GM21529 (cell line): Measurements from ENCODE around the gene UXS1.

Experiments
- ATAC-seq: cut with Tn5 transposase; IDR thresholded peaks from one replicate; pipeline ENCODE4 v1.9.1; 2021; ENCODE audit not compliant: unreplicated experiment

The UXS1 gene

GRCh38 chr2:106189764-106190468 is 4.2 kb downstream of the UXS1 start:
- no peak for ATAC-seq

GRCh38 chr2:106189325-106189724 is 4.8 kb downstream of the UXS1 start:
- ATAC-seq: no peak

DNA sequence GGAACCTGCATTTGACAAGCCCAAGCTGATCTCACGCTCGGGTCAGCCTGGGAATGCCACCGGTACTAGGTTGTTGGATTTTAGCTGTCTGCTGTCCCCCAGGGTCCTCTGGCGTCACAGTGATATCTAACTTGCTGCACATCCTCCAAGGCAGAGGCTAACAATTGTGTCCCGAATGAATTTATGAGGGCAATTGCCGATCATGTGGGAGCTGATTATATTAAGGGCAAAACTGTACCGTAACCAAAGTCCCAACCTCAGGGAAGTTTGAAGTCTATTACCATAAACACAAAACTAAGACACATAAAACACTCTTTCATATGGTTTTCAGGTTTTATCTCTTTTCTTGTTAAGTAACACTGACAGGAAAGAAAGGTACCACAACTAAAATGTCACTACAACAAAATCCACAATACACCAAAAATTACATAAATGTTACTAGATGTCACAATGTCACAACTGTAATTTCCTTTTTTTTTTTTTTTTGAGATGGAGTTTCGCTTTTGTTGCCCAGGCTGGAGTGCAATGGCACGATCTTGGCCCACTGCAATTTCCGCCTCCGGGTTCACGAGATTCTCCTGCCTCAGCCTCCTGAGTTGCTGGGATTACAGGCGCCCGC is 6.7 kb downstream of the UXS1 start:
- no peak for ATAC-seq

GRCh38 chr2:106185475-106186184 is 8.5 kb downstream of the UXS1 start:
- no peak for ATAC-seq

DNA sequence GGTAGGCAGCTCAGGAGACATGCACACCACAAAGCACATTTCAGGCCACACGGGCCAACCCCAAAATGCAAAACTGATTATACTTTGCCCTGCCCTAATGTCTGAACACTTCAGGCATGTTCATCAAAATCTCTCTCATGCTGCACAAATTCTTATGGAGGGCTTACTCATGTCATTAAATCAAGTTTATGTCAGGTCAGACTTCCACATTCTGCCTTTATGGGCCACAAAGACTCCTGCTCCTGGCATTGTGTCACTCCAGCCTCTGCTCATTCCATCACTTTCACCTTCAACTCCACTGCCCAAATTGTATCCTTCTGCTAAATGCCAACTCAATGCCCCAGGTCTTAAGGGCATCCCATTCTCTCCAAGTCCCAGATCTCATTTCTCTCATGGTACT is 9.2 kb downstream of the UXS1 start:
- ATAC-seq: no peak

DNA sequence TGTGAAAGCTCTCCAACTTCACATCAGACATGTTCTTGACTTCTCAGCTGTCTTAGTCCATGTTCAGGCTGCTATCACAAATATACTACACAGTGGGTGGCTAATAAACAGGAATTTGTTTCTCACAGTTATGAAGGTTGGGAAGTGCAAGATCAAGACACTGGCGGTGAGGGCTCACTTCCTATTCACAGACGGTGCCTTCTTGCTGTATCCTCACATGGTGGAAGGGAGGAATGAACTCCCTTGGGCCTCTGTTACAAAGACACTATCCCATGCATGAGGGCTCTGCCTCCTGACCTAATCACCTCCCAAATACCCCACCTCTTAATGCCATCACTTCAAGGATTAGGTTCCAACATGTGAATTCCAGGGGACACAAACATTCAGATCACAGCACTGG is 9.7 kb downstream of the UXS1 start:
- ATAC-seq: no peak

- no peak for ATAC-seq
Observed at GRCh38 chr2:106183101-106183696, 10.9 kb downstream of the UXS1 start.

DNA sequence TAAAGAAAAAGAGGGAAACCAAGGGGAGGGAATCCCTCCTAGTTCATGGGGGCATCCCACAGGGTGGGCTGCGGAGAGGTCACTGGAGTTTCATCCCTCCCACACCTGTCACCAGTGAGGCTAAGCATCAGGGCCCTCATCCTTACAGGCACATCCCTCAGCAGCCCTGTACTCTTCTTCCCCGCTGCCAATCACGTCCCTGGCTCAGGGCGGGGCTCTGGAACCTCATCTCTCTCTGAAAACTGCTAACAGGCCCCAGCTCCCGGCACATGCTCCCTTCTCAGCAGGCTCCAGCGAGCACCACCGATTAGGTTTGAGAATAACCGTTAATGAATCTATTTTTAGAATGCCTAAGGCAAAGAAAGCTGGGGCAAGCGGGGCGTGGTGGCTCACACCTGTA is 13.0 kb downstream of the UXS1 start:
- ATAC-seq: no peak

GRCh38 chr2:106180602-106181001 is 13.5 kb downstream of the UXS1 start:
- no peak for ATAC-seq

GRCh38 chr2:106178716-106179115 is 15.4 kb downstream of the UXS1 start:
- ATAC-seq: no peak

DNA sequence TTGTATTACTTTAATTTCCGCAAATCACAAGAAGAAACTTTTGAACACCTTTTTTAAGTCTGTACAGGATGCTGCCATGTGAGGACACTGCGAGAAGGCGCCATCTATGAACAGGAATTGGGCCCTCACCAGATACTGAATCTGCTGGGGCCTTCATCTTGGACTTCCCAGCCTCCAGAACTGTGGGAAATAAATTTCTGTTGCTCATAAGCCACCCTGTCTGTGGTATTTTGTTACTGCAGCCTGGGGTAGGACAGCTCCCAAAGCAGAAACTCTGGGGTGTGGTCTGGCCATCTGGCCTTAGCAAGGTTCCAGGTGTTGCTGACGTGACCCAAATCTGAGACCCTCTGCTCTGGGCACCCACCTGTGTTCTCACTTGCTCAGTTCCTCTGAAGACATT is 16.5 kb downstream of the UXS1 start:
- no peak for ATAC-seq

- no peak for ATAC-seq
Observed at GRCh38 chr2:106176446-106177099, 17.5 kb downstream of the UXS1 start.

DNA sequence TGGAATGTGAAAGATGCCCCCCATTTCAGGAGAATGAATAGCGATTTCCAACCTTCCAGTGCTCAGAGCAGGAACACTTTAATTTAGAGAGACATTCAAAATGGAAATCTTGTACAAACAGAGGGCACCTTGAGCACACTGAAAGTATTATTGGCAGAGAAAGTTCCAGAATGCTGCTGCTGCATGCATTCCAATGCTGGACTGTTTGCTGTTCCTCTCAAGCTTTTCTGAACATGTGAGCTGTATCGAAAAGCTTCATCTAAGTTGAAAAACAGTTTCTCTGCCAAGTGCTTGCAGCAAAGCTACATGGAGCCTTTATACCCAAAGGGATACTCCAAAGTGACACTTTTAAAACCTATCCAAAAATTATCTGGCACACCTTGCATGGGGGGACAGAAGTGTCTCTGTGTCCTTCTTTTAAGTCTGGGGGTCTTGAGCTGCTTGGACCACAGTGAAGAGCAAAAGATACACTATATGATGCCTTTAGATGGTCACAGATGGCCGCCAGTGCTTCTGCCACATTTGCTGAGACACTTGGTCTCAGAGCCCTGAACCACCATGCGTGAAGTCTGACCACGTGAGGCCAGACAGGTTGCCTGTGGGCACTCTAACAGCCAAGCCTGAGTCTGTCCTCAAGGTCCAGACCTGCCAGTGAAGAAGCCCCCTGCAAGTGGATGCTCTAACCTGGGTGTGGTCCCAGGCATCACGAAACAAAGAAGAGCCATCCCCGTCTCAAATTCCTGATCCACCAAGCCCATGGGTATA is 18.8 kb downstream of the UXS1 start:
- no peak for ATAC-seq

DNA sequence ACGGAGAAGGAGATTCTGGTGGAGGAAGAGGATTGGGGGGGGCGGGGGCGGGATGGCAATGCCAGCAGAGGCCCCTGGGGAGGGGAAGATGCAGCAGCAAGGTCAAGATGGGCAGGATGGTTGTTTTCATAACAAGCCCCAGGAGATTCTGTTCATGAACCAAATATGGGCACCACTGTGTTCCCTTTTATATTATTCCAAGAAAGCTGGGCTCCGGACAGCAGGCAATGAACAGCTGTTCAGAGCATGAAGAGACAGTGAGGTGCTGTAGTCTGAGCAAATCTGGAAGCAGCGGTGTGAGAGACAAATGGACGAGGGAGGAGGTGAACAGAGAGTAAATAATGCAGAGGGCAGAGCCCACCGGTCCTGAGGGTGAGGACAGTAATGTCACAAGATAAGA is 20.0 kb downstream of the UXS1 start:
- no peak for ATAC-seq

- no peak for ATAC-seq
Observed at GRCh38 chr2:106172649-106173048, 21.5 kb downstream of the UXS1 start.

DNA sequence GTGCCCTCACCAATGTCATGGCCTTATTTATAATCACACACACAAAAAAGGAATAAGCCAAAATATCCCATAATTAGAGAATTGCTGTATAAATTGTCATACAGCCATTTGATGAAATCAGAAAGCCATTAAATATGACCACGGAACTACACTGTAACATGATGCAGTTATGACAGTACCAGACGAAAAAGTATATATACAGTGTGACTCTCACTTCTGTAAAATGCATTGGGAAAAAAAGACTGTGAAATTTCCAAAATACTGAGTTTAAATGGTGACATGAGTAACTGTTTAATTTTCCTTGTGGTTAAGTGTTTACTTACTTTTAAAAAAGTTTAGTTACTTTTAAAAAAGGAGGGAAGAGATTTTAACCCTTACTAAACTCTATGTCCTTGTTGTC is 25.4 kb downstream of the UXS1 start:
- ATAC-seq: no peak

DNA sequence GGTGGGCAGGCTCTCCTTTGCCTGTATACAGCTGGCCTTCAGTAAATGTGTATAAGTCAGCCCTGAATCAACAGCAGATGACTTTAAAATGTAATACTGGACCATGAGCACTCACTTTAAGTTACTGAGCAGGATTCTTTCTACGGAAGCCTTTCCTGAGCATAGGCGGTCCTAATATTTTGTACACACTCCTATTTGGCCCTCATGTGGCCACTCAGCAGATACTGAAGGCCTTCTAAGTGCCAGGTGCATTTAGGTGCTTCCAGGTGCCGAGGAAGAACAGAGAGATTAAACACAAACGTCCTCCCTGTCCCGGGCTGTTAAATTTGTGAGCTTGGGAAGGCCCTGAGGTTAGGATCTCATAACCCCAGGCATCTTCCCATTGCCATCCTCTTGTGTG is 27.0 kb downstream of the UXS1 start:
- no peak for ATAC-seq

GRCh38 chr2:106165561-106165960 is 28.5 kb downstream of the UXS1 start:
- no peak for ATAC-seq

DNA sequence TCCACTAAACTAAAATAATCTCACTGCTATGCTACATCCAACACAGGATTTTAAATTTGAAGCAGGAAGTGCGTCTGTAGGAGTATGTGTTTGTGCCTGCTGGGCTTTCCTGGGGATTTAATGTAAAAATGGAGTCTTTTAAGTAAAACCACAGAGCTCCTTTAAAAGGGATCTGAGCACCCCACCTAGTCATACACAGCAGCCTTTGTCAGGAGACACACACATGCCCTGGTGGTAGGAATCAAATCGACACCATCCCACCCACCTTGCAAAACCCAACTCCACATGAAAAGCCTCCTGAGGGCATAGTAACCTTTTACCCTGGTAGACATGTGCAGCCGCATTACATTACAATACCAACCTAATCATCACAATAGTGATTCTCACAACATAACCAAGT is 29.1 kb downstream of the UXS1 start:
- ATAC-seq: no peak

GRCh38 chr2:106163948-106164545 is 30.1 kb downstream of the UXS1 start:
- no peak for ATAC-seq
